Measurements from ENCODE around the gene GNB1.
"Not testable (repeated sequence)": the region's sequence is repeated elsewhere in the genome, so short reads cannot be mapped to it uniquely, and the experiment has no call there.

GNB1 gene

DNA sequence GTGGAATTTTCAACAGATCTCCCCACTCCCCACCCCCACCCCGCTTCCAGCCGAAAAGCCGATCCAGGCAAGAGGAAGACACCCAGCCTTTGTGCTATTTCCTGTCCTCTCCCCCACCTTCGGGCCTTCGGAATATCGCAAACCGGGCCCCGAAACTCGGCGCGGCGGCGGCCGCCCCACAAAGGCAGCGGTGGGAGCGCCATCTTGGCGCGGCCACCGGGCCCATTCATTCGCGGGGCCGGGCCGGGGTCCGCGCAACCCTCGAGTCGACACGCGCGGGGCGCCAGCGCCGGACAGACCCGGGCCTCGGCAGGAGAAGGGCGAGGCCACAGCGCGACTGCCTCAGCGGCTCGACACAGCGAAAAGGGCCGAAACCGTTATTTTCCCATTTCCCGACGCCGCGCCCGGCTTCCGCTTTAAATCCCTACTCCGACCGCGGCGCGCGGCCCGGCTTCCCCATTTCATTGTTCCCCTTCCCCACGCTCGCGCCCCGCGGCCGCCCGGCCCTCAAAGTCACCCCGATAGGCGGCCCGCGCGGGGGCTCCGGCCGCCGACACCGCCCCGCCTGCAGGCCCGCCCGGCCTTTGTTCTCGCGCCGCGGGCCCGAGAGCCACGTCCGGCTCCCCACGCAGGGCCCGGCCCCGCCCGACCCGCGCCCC is 911 bp downstream of the GNB1 start:
- peak; percentile 51 for DNase-seq

DNA sequence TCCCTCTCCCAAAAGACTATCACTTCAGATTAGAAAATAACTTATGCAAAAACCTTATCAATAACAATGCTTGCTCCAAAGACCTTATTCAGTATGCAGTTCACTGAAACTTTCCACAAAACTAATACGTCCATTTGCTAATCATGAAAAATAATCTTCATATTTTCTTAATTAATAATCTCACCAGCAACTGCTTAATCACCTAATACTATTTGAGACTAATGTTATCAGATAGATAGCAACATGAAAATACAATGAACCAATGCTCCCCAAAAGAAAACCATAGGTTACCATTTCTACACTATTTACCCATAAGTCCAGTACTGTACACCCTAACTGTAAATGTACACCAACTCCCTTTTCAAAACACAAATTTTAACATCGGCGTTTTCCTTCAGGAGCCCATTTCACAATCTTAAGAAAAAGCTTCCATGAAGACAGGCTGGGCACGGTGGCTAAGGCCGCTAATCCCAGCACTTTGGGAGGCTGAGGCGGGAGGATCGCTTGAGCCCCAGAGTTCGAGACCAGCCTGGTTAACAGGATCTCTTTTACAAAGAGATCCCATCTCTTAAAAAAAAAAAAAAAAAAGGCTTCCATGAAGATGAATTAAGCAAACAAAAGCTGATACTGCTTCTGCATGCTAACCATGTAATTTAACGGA is 1.7 kb downstream of the GNB1 start:
- DNase-seq: no peak

DNA sequence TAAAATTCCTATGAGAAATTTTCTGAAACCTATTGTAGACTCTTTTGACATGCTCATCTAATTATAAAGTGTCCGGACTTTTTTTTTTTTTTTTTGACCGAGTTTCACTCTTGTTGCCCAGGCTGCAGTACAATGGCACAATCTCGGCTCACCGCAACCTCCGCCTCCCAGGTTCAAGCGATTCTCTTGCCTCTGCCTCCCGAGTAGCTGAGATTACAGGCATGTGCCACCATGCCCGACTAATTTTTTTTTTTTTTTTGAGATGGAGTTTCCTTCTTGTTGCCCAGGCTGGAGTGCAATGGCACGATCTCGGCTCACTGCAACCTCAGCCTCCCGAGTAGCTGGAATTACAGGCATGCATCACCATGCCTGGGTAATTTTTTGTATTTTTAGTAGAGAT is 7.0 kb downstream of the GNB1 start:
- not testable (repeated sequence) for DNase-seq

- DNase-seq: peak; percentile 38
These were observed 7.6 kb downstream of the GNB1 start for GRCh38 chr1:1883092-1883873.

DNA sequence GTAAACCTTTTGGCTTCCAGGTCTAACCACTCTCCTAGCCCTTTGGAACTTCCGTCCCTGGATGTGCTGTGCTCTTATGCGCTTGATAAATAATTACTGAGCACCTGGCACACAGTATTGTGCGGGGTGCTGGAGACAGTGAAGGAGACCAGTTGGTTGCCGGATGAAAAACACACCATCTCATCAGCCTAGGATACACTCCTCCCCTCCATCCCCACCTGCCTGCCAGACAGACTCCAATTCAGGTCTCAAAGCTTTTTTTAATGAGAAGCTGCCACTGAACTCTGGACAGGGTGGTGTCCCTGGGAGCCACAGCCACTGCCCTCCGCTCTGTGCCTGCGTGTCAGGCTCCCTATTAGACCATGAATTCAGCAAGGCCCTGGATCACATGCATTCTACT is 9.2 kb downstream of the GNB1 start:
- DNase-seq: no peak

DNA sequence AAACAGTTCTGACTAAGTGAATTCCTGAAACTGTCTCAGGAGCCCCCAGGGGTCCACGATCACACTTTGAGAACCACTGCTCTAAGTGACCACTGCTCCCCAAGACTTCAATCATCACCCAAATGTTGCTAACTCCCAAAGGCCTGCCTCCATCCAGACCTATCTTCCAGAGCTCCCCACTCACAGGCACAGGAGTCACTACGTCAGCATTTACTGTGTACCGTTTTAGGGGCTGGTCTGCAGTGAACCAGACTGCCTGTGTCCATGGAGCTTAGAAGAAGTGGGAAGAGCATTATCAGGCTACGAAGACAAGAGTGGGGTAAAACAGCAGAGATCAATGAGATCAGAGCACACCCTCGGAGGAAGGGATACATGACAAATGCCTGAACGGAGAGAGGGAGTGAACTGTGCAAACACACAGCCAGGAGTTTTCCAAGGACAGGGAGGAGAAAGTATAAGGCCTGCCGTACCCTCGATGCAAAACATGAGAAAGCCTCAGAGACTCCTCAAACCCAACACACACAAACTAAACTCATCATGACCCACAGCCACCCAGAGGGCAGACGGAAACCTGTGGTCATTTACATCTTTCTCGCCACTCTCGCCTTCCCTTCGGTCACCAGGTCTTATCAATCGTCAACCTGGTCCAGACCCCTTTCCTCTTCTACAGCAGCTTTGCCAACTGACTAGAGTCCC is 10.1 kb downstream of the GNB1 start:
- no peak for DNase-seq

DNA sequence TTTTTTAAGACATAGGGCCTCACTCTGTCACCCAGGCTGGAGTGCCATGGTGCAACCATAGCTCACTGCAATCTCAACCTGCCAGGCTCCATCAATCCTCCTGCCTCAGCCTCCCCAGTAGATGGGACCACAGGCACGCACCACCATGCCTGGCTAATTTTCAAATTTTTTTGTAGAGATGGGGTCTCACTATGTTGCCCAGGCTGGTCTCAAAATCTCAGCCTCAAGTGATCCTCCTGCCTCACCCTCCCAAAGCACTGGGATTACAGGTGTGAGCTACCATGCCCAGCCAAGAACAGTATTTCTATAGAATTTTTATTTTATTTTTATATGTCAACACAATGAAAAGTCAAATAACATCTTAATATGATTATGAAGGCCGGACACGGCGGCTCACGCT is 10.9 kb downstream of the GNB1 start:
- DNase-seq: no peak

DNA sequence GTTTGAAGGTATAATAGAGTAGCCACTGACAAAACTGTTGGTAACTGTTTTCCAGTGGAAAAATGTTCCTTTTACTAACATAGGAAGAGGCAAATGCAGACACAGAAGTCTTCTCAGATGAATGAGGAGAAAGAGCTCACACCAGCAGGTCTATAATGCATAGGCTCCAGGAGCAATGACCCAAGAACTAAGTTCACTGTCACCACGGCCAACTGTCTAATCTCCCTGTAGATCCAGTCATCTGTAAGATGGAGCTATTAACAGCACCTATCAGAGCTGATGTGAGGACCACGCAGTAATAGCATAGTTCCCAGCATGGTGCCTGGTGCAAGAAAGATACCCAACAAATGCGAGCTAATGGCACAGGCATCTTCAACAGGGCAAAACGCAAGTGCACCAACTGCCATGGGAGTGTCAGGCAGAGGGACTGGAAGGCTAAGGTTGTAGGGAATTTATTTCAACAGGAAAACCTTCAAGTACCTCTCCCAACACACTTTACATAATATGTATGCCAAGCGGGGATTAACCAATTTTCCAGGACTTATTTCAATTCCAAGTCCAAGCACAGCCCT is 12.9 kb downstream of the GNB1 start:
- DNase-seq: no peak

DNA sequence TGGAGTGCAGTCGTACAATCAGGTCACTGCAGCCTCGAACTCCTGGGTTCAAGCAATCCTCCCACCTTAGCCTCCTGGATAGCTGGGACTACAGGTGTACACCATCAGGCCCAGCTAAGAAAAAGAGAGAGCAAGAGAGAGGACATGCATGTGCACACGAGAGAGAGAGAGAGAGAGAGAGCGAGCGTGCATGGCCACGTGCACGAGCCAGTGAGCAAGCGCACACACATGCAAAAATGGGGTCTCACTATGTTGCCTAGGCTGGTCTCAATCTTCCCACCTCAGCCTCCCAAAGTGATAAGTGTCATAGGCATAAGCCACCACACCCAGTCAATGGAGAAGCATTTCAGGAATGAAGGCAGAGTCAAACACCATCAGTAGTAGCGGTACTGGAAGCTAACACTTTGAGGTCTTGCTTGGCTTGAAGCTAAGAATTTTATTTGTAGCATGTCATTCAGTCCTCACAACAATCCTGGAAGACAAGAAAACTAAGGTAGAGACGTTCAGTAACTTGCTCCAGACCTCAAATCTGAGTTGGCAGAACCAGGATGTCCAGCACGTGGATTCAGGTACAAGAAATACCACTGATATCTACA is 14.5 kb downstream of the GNB1 start:
- DNase-seq: peak; percentile 55

DNA sequence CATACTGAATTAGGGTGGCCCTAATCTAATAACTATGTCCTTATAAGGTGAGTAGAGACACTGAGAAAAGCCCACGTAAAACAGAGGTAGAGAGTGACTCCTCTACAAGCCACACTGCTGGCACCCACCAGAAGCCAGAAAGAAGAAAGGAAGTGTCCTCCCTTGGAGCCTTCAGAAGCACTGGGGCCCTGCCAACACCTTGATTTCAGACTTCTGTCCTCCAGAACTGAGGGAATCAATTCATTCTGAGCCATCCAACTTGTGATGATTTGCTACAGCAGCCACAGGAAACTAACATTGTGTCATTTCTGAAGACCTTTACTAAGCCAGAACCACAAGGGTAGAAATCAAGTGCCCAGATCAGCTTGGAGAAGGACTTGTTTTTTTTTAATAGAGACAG is 15.0 kb downstream of the GNB1 start:
- DNase-seq: no peak

- DNase-seq: no peak
These were observed 16.0 kb downstream of the GNB1 start for GRCh38 chr1:1874901-1875300.

GRCh38 chr1:1873186-1873585 is 17.7 kb downstream of the GNB1 start:
- no peak for DNase-seq

- no peak for DNase-seq
These were observed 18.4 kb downstream of the GNB1 start for GRCh38 chr1:1872329-1872994.

DNA sequence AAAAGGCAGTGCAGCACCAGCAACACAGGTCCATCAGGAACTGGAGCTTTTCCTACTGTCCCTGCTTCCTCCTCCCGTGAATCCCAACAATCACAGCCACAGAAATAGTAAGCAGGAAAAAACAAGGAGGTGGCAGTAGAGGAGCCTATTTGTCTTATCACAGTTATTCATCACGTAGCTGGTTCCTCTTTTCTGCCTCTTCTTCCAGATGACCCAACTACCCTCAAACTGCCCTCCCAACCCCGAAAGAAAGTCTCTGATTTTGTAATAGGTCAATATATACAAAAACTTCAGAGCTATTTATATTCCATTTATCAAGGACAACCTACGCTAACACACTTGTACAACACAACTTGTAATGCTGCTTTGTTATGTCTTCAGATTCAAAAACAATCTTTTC is 21.4 kb downstream of the GNB1 start:
- DNase-seq: no peak

DNA sequence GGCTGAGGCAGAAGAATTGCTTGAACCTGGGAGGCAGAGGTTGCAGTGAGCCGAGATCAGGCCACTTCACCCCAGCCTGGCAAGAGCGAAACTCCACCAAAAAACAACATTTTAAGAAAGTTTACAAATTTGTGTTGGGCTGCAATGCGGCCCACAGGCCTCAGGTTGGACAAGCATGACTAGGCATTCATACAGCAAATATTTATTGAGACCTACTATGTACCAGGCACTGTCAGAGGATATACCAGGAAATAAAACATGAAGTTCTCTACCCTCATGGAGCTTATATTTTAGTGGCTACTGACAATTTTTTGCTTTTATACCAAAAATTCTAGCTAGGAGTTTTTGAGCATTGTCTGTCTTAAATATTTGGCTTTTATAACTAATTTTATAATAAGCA is 23.7 kb downstream of the GNB1 start:
- no peak for DNase-seq

DNA sequence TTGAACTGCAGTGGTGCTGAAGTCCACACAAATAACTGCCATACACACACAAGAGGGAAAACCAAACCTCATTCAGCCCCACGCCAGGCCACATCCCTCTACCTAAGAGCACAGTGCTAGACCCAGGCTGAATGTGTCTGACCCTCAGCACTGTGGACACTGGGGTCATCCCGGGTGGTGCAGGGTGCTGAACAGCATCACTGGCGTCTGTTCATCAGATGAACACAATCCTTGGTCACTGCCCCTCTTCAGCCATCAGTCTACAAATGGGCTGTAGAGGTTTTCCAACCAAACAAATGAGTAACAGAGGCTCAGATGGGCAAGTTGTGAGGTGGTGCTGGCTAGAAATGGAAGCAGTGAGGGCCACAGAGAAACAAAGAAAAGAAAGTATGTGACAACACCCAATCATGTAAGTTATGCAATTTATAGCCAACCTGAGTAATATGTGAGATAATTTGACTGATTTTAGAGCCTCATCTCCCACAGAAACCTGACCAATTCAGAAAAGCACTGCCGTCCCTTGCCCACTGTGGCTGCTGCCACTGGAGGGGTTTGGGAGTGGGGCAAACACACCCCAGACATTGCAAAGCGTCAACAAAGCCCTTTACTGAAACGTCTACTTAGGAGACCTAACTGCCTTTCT is 27.9 kb downstream of the GNB1 start:
- no peak for DNase-seq

- DNase-seq: not testable (repeated sequence)
These were observed 29.1 kb downstream of the GNB1 start for GRCh38 chr1:1861761-1862310.

- peak; percentile 22 for DNase-seq
These were observed 29.6 kb downstream of the GNB1 start for GRCh38 chr1:1861339-1861730.

DNA sequence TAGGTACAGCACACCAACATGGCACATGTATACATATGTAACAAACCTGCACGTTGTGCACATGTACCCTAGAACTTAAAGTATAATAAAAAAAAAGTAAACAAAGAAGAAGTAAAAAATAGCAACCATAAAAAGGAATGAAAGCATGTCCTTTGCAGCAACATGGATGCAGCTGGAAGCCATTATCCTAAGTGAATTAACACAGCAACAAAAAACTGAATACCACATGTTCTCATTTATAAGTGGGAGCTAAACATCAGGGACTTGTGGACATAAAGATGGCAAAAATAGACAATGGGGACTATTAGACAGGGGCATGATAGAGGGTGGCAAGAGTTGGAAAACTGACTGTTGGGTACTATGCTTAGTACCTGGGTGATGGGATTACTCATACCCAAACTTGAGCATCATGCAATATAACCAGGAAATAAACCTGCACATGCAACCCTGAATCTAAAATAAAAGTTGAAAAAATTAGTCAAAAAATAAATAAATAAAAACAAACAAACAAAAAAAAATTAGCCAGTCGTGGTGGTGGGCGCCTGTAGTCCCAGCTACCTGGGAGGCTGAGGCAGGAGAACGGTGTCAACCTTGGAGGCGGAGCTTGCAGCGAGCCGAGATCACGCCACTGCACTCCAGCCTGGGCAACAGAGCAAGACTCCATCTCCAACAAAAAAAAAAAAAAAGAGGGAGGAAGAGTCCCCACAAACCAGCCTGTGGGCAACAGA is 30.8 kb downstream of the GNB1 start:
- not testable (repeated sequence) for DNase-seq

GRCh38 chr1:1858382-1859086 is 32.4 kb downstream of the GNB1 start:
- peak; percentile 86 for DNase-seq
